Measurements from ENCODE around the gene INHBC.

INHBC gene

DNA sequence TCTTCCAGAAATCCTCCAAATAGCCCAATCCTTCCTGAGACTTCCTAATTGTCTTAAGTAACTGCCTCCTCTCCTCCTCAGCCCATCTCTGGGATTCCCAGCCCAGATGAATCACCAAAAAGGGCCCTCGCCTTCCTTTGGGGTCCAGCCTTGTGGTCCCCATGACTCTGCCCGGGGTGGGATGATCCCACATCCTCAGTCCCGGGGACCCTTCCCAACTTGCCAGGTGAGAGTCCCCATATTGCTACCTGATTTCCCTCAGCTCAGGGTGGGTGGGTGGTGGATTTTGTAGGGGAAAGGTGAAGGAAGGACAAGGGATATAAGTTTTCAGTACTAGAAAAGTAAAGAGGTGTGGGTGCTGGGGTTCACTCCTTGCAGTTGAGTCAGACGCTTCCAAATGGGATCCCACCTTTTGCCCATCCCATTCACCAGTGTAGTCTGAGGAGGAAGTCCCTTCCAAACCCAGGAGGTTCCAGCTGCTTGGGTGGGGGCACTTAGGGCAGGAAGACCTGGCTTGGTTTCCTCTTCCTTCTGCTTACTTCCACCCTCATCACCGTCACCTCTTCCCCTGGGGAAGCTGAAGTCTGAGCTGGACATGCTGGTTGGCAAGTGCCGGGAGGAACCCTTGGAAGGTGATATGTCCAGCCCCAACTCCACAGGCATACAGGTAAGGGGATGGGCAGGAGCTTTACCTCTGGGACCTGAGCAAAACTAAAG, 30.6 kb downstream of the INHBC start:
- TF ChIP-seq, protein P1, sequence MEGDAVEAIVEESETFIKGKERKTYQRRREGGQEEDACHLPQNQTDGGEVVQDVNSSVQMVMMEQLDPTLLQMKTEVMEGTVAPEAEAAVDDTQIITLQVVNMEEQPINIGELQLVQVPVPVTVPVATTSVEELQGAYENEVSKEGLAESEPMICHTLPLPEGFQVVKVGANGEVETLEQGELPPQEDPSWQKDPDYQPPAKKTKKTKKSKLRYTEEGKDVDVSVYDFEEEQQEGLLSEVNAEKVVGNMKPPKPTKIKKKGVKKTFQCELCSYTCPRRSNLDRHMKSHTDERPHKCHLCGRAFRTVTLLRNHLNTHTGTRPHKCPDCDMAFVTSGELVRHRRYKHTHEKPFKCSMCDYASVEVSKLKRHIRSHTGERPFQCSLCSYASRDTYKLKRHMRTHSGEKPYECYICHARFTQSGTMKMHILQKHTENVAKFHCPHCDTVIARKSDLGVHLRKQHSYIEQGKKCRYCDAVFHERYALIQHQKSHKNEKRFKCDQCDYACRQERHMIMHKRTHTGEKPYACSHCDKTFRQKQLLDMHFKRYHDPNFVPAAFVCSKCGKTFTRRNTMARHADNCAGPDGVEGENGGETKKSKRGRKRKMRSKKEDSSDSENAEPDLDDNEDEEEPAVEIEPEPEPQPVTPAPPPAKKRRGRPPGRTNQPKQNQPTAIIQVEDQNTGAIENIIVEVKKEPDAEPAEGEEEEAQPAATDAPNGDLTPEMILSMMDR (IDR thresholded peaks at IDR 0.05; ENCODE audit: insufficient read depth, low read length) = no peak
- no peak for TF ChIP-seq GABPA (IDR thresholded peaks at IDR 0.05; ENCODE audit: low read depth)
- no peak for TF ChIP-seq SPI1 (IDR thresholded peaks at IDR 0.05; ENCODE audit: borderline replicate concordance, low read depth)
- TF ChIP-seq, protein P2, sequence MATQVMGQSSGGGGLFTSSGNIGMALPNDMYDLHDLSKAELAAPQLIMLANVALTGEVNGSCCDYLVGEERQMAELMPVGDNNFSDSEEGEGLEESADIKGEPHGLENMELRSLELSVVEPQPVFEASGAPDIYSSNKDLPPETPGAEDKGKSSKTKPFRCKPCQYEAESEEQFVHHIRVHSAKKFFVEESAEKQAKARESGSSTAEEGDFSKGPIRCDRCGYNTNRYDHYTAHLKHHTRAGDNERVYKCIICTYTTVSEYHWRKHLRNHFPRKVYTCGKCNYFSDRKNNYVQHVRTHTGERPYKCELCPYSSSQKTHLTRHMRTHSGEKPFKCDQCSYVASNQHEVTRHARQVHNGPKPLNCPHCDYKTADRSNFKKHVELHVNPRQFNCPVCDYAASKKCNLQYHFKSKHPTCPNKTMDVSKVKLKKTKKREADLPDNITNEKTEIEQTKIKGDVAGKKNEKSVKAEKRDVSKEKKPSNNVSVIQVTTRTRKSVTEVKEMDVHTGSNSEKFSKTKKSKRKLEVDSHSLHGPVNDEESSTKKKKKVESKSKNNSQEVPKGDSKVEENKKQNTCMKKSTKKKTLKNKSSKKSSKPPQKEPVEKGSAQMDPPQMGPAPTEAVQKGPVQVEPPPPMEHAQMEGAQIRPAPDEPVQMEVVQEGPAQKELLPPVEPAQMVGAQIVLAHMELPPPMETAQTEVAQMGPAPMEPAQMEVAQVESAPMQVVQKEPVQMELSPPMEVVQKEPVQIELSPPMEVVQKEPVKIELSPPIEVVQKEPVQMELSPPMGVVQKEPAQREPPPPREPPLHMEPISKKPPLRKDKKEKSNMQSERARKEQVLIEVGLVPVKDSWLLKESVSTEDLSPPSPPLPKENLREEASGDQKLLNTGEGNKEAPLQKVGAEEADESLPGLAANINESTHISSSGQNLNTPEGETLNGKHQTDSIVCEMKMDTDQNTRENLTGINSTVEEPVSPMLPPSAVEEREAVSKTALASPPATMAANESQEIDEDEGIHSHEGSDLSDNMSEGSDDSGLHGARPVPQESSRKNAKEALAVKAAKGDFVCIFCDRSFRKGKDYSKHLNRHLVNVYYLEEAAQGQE (IDR thresholded peaks at IDR 0.05; ENCODE audit: insufficient replicate concordance, low read depth) = no peak
- H3K27me3 ChIP-seq (ENCODE audit: insufficient read depth, poor library complexity, severe bottlenecking) = peaks cover 17% of the 10 kb centered on the region
- no peak overlapping the region for H3K27ac ChIP-seq (replicated peaks)
- no peak for DNase-seq (ENCODE audit: low read depth in 1 of 2, low spot score in 1 of 2)
- H3K4me3 ChIP-seq (replicated peaks; ENCODE audit: insufficient read depth, low read length) = no peak overlapping the region

- TF ChIP-seq SPI1 (IDR thresholded peaks at IDR 0.05; ENCODE audit: borderline replicate concordance, low read depth) = no peak
- no peak for TF ChIP-seq GABPA (IDR thresholded peaks at IDR 0.05; ENCODE audit: low read depth)
- TF ChIP-seq POLR2AphosphoS5 (IDR thresholded peaks at IDR 0.05; ENCODE audit: low read depth) = no peak
- TF ChIP-seq, protein P1 (IDR thresholded peaks at IDR 0.05; ENCODE audit: insufficient read depth, low read length) = no peak
- TF ChIP-seq, protein P2 (IDR thresholded peaks at IDR 0.05; ENCODE audit: insufficient replicate concordance, low read depth) = no peak
- Histone ChIP-seq H3K27me3 (ENCODE audit: insufficient read depth, poor library complexity, severe bottlenecking) (peaks cover 10% of the 10 kb centered on the region), H3K4me3 (replicated peaks; ENCODE audit: insufficient read depth, low read length) (no peak overlapping the region), H3K27ac (replicated peaks) (no peak overlapping the region)
- no peak for DNase-seq (ENCODE audit: low read depth in 1 of 2, low spot score in 1 of 2)
These were observed 31.3 kb downstream of the INHBC start for GRCh38 chr12:57465747-57466505.

GRCh38 chr12:57467212-57467874, 32.8 kb downstream of the INHBC start:
- Histone ChIP-seq H3K27me3 (ENCODE audit: insufficient read depth, poor library complexity, severe bottlenecking) (no peaks in the 10 kb centered on the region), H3K4me3 (replicated peaks; ENCODE audit: insufficient read depth, low read length) (no peak overlapping the region), H3K27ac (replicated peaks) (no peak overlapping the region)
- DNase-seq (ENCODE audit: low read depth in 1 of 2, low spot score in 1 of 2) = no peak
- TF ChIP-seq, protein P2 (IDR thresholded peaks at IDR 0.05; ENCODE audit: insufficient replicate concordance, low read depth) = no peak
- TF ChIP-seq SPI1 (IDR thresholded peaks at IDR 0.05; ENCODE audit: borderline replicate concordance, low read depth) (no peak), POLR2AphosphoS5 (IDR thresholded peaks at IDR 0.05; ENCODE audit: low read depth) (no peak), GABPA (IDR thresholded peaks at IDR 0.05; ENCODE audit: low read depth) (no peak)
- TF ChIP-seq, protein P1 (IDR thresholded peaks at IDR 0.05; ENCODE audit: insufficient read depth, low read length) = no peak

Data from HL-60 (cell line).